ENCODE data around the gene HOXD9. TPM values are rescaled to one million over a fixed set of nuclear protein-coding genes. Genes with fewer than 3 reads are reported as not detected.

The HOXD9 gene
- polyA plus RNA-seq, 1 donor (not counting 4 experiments of a cell fraction or from before 2014, with no cell fraction given): not detected

- H3K9ac ChIP-seq (ENCODE audit: control insufficient read depth, extremely low read depth, insufficient read depth, low read length): no peak overlapping the region
- H3K4me2 ChIP-seq (ENCODE audit: control insufficient read depth, extremely low read depth, insufficient read depth, low read depth, low read length): no peak overlapping the region
- no peaks in the 10 kb centered on the region for H4K20me1 ChIP-seq (ENCODE audit: control insufficient read depth, extremely low read depth, insufficient read depth, low read length)
- FAIRE-seq (no peak), DNase-seq (ENCODE audit: low read depth, low spot score) (no peak)
- no peaks in the 10 kb centered on the region for H3K4me1 ChIP-seq (ENCODE audit: control insufficient read depth, extremely low read depth, insufficient read depth, low read length)
- no peak overlapping the region for H2AFZ ChIP-seq (ENCODE audit: control insufficient read depth, low read length)
- H3K9me1 ChIP-seq (ENCODE audit: control insufficient read depth, extremely low read depth, insufficient read depth, low read length): no peaks in the 10 kb centered on the region
- TF ChIP-seq CTCF (optimal IDR thresholded peaks at IDR 0.05 in 1 of 3, IDR thresholded peaks at IDR 0.05 in 1 of 3, conservative IDR thresholded peaks at IDR 0.05 in 1 of 3; ENCODE audit: extremely low read depth in 1 of 3, insufficient read depth in 2 of 3, low read length in 3 of 3) (no peak), EZH2 (IDR thresholded peaks at IDR 0.05; ENCODE audit: low read length) (no peak)
- dilution Hi-C loops (cut with MboI; ENCODE audit: extremely low pct_ligation_motif_present, low sequenced_read_pairs): loop anchor here (25.0 kb wide), 1 partner anchor 467 kb away; no protein-coding TSS in a partner anchor
- H3K27ac ChIP-seq (ENCODE audit: control insufficient read depth, insufficient read depth, low read length): no peak overlapping the region
- H3K79me2 ChIP-seq (ENCODE audit: control insufficient read depth, insufficient read depth, low read length): no peaks in the 10 kb centered on the region
- peaks cover 5% of the 10 kb centered on the region for H3K9me3 ChIP-seq (ENCODE audit: control insufficient read depth, low read depth, low read length)
- H3K4me3 ChIP-seq (ENCODE audit: control insufficient read depth in 2 of 3, extremely low read depth in 1 of 3, insufficient read depth in 2 of 3, low read depth in 1 of 3, low read length in 3 of 3): no peak overlapping the region
- H3K36me3 ChIP-seq (ENCODE audit: control insufficient read depth in 2 of 2, extremely low read depth in 1 of 2, insufficient read depth in 2 of 2, low read length in 2 of 2): no peaks in the 10 kb centered on the region
- H3K27me3 ChIP-seq (ENCODE audit: control insufficient read depth, extremely low read depth, insufficient read depth, low read length): peaks cover 74% of the 10 kb centered on the region
Measured at GRCh38 chr2:176170602-176171305, 48.2 kb downstream of the HOXD9 start.

- Histone ChIP-seq H3K36me3 (ENCODE audit: control insufficient read depth in 2 of 2, extremely low read depth in 1 of 2, insufficient read depth in 2 of 2, low read length in 2 of 2) (no peaks in the 10 kb centered on the region), H3K79me2 (ENCODE audit: control insufficient read depth, insufficient read depth, low read length) (no peaks in the 10 kb centered on the region), H3K4me3 (ENCODE audit: control insufficient read depth in 2 of 3, extremely low read depth in 1 of 3, insufficient read depth in 2 of 3, low read depth in 1 of 3, low read length in 3 of 3) (no peak overlapping the region), H3K27me3 (ENCODE audit: control insufficient read depth, extremely low read depth, insufficient read depth, low read length) (peaks cover 75% of the 10 kb centered on the region), H3K9ac (ENCODE audit: control insufficient read depth, extremely low read depth, insufficient read depth, low read length) (no peak overlapping the region), H4K20me1 (ENCODE audit: control insufficient read depth, extremely low read depth, insufficient read depth, low read length) (peaks cover under 1% of the 10 kb centered on the region), H3K4me2 (ENCODE audit: control insufficient read depth, extremely low read depth, insufficient read depth, low read depth, low read length) (no peak overlapping the region), H2AFZ (ENCODE audit: control insufficient read depth, low read length) (no peak overlapping the region), H3K4me1 (ENCODE audit: control insufficient read depth, extremely low read depth, insufficient read depth, low read length) (no peaks in the 10 kb centered on the region), H3K27ac (ENCODE audit: control insufficient read depth, insufficient read depth, low read length) (no peak overlapping the region), H3K9me3 (ENCODE audit: control insufficient read depth, low read depth, low read length) (peaks cover 5% of the 10 kb centered on the region), H3K9me1 (ENCODE audit: control insufficient read depth, extremely low read depth, insufficient read depth, low read length) (no peaks in the 10 kb centered on the region)
- dilution Hi-C loops (cut with MboI; ENCODE audit: extremely low pct_ligation_motif_present, low sequenced_read_pairs): loop anchor here (25.0 kb wide), 1 partner anchor 466 kb away; no protein-coding TSS in a partner anchor
- TF ChIP-seq CTCF (optimal IDR thresholded peaks at IDR 0.05 in 1 of 3, IDR thresholded peaks at IDR 0.05 in 1 of 3, conservative IDR thresholded peaks at IDR 0.05 in 1 of 3; ENCODE audit: extremely low read depth in 1 of 3, insufficient read depth in 2 of 3, low read length in 3 of 3) (no peak), EZH2 (IDR thresholded peaks at IDR 0.05; ENCODE audit: low read length) (no peak)
- no peak for DNase-seq (ENCODE audit: low read depth, low spot score)
- no peak for FAIRE-seq
Measured at GRCh38 chr2:176171351-176172006, 49.0 kb downstream of the HOXD9 start.
